Epithelial cell of prostate (primary cell): Measurements from ENCODE around the gene ADCY2.

Source experiments
- DNase-seq: peaks from one replicate; pipeline ENCODE4 v3.0.0-alpha.2; 2011; ENCODE audit warnings: low read depth, low spot score
- H3K27ac ChIP-seq: fragments of 450-650 bp; 2 replicates; pipeline ENCODE4 v1.5.1; 2017; ENCODE audit warnings: mild to moderate bottlenecking

ADCY2 gene

DNA sequence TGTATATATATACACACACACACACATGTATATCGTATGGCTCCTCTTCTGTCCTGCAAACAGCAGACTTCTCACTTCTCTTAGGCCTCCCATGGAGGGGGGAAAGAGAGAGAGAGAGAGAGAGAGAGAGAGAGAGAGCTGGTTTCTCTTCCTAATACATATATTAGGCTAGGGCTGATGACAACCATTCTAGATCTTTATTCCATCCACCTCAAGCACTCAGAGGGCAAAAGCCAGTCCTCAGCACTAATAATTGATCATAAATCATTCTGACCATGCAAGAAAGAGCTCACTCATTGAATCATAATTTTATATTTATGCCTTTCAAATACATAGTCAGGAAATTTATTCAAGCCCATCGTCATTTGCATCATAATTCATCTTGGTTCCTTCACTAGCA is 408.0 kb downstream of the ADCY2 start:
- H3K27ac ChIP-seq, result no peak overlapping the region
- DNase-seq, result no peak

- no peak for DNase-seq
Measured at GRCh38 chr5:7805379-7805778, 409.4 kb downstream of the ADCY2 start.

DNA sequence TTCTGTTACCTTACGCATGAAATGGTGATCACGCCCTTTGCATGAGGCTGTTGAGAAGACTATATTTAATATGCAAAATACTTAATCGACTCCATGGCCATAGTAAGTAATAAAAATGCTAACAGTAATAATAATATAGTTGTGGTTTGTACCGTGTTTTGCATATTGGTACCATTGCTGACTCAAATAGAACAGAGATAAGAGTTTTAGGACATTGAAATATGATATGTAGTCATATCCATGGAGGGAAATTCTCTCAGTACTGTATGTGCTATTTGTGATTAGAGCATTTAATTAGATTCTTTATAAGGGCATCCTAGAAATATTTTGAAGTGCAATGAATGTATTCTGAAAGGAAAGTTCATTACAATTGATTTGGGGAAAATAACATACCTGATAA is 413.1 kb downstream of the ADCY2 start:
- no peak for DNase-seq
- no peak overlapping the region for H3K27ac ChIP-seq

More at GRCh38 chr5:7805379-7805778, 409.4 kb downstream of the ADCY2 start:
- no peak overlapping the region for H3K27ac ChIP-seq

DNA sequence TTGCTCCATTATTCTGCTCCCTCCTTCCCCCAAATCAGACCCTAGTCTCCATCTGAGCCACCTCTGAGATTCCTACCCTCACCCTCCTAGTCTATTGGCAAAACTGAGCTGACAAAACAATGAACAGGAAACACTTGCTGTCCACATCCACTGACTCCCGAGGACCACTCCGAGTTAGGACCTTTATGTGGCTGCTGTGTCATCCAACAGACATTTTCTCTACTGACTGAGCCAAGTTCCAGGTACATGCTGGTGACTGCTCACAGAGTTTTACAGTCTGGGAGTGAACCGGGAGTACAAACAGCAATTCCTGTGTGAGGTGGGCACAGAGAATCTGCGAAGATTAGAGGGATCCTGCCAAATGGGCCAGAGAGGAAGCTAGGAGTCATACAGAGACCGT is 415.8 kb downstream of the ADCY2 start:
- no peak overlapping the region for H3K27ac ChIP-seq
- no peak for DNase-seq

- DNase-seq, result no peak
- H3K27ac ChIP-seq, result no peak overlapping the region
Measured at GRCh38 chr5:7813007-7813406, 417.1 kb downstream of the ADCY2 start.

GRCh38 chr5:7813576-7813975 is 417.6 kb downstream of the ADCY2 start:
- no peak for DNase-seq
- H3K27ac ChIP-seq, result no peak overlapping the region

DNA sequence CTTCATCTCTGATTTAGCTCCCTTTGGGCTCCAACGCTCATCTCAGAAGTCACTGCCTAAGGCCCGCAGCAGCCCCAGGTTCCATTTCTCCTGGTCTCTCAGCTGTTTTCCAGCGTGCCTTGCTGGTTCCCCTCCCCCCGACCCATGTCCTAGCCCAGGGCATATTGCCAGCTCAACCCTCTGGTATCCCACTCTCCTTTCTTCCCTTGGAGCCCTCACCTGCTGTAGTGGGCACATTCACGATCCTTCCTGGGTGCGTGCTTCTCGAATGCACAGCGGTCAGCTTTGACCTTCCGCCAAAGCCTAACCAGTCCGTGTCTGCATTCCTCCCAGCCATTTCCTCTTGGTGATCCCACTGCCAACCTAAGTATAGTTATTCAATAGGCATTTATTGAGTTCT is 418.9 kb downstream of the ADCY2 start:
- no peak overlapping the region for H3K27ac ChIP-seq
- no peak for DNase-seq

DNA sequence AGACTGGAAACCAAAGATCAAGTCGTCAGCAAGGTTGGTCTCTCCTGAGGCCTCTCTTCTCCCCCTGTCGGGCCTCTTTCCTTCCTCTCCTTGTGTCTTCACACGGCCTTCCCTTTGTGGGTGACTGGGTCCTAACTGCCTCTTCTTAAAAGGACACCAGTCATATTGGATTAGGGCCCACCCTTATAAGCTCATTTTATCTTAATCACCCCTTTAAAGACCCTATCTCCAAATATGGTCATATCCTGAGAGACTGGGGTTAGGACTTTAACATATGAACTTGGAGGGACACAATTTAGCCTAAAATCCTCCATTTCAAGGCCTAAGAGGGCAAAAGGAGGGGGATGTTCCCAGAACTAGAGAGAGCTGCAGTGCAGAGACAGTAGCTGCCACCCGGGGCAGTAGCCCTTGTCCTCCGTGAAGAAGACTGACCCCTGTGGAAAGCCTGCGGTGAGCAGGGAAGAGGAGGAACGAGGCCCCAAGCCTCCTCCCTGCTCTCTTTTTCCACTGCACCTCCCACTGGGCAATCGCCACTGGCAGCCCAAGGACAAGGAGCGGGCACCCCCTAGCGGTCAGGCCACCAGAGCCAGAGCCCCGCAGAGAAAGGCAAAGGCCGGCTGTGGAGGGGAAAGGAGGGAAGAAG is 420.1 kb downstream of the ADCY2 start:
- H3K27ac ChIP-seq, result no peak overlapping the region
- DNase-seq, result no peak

DNA sequence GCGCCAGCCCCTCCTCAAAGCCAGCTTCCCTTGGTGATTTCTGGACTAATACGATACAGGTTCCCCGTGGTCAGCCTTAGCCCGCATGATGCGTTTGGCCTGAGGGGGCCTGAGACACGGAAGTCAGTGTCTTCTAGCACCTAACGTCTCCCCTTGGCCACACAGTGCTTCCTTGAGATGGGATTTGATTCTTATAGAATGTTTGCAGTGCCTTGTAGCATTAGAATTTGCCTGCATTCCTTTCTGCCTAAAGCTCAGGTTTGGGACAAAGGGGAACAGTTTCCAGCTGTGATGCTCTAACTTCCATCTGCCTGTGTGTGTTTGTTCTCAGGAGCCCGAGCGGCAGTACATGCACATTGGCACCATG is 420.6 kb downstream of the ADCY2 start:
- no peak for DNase-seq
- H3K27ac ChIP-seq, result no peak overlapping the region

DNA sequence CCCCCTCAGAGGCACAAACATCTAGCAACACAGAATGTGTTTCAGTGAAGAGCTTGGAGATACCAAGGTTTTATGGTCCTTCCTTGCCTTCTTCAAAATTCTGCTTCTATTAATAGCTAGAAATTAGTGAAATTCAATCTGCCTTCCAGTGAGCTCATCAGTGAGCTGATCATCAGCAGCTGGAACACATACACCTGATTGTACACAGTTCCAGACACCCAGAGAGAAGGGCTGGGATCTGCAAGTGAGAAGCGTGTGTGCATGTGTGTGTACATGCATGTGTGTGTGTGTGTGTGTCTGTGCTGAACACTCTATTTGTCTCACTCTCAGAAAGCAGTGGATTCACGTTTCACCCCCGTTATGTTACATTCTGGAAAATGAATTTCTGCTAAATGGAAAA is 426.5 kb downstream of the ADCY2 start:
- DNase-seq, result no peak
- H3K27ac ChIP-seq, result no peak overlapping the region

- no peak for DNase-seq
- no peak overlapping the region for H3K27ac ChIP-seq
Measured at GRCh38 chr5:7823594-7823993, 427.7 kb downstream of the ADCY2 start.

DNA sequence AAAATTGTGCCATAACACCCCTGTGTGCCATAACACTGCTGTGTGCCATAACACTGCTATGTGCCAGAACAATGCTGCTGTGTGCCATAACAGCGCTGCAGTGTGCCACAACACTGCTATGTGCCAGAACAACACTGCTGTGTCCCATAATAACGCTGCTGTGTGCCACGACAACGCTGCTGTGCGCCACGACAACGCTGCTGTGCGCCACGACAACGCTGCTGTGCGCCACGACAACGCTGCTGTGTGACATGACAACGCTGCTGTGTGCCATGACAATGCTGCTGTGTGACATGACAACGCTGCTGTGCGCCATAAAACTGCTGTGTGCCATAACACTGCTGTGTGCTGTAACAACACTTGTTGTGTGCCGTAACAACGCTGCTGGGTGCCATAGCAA is 429.1 kb downstream of the ADCY2 start:
- H3K27ac ChIP-seq, result no peak overlapping the region
- no peak for DNase-seq

DNA sequence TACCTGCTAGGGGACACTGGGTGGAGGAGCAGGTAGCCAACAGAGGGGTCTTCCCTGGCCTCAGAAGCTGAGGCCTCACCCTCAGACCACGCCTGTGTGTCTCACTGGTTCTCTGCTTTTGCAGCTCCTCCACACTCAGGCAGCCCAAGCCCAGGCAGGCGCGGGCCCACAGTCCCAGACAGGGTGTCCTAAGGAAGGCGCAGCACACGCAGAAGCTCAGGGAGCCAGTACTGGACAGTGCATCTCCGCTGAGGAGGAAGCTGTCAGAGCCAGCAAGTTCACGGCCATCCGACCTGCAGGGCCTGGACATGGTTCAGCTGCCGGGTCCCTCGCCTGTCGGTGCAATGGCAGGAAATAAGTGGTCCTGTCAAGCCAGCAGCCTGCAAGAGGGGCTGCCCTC is 429.7 kb downstream of the ADCY2 start:
- no peak for DNase-seq
- H3K27ac ChIP-seq, result no peak overlapping the region

GRCh38 chr5:7827610-7828009 is 431.7 kb downstream of the ADCY2 start:
- no peak for DNase-seq
- no peak overlapping the region for H3K27ac ChIP-seq

DNA sequence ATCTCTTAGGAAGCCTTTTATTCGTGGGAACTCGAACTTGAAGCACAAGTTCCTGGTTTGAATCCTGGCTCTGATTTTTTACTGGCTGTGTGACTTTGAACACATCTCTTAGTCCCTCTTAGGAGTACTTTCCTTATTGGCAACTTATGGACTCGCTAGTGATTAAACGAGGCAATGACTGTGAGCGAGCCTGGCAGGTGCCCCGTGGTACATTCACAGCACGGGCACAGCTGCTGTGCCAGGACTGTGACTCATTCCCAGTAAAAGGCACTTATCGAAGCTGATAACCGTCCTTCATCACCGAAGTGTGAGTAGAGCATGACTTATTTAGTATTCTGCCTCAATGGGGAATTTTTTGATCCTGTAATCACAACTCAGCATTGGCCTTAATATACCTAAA is 432.3 kb downstream of the ADCY2 start:
- DNase-seq, result no peak
- no peak overlapping the region for H3K27ac ChIP-seq

DNA sequence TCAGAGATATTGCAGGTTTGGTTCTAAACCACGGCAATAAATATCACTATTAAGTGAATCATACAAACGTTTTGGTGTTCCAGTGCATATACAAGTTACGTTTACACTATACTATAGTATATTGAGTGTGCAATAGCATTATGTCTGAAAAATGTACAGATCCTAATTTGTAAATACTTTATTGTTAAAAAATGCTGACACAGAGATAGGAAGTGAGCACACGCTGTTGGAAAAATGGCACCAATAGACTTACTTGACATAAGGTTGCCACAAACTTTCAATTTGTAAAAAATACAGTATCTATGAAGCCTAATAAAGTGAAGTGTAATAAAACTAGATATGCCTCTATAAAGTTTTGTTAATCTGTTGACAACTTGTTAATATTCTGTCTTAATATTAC is 439.0 kb downstream of the ADCY2 start:
- no peak for DNase-seq
- no peak overlapping the region for H3K27ac ChIP-seq

DNA sequence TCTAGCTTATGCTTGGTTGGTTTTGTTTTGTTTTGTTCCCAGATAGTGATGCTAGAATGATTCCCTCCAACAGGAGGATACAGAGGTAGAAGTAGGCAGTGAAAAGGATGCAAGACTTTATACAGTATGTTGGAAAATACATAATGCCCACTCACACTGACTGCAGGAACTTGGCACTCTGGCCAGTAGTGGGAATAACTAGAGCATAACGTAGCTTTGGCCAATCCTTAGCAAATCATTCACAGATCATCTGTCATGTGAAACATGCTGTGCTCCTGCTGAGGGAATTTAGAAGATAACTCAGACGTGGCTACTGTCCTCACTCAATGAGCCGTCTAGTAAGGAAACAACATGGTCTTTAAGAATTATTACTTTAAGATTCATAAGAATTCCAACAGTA is 441.5 kb downstream of the ADCY2 start:
- H3K27ac ChIP-seq, result no peak overlapping the region
- no peak for DNase-seq

DNA sequence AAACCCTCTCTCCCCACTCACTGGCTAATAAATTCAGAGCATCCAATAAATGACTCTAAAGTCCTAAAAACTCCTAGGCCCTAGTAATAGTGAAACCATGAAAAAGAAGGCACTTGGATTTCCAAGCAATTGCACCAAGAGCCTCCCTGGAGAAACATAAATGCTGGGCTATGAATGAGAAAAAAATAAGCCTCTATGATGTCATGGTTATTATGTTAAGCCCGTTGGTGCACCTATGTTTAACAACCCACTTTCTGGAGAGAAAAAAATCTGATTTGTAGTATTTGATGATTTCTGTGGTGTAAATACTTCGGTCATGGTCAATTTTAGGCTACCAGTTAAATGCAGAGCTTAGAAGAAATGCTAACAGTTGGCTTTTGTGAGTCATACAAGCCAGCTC is 446.6 kb downstream of the ADCY2 start:
- DNase-seq, result no peak
- no peak overlapping the region for H3K27ac ChIP-seq

GRCh38 chr5:7844901-7845300 is 449.0 kb downstream of the ADCY2 start:
- DNase-seq, result no peak
- H3K27ac ChIP-seq, result no peak overlapping the region

- DNase-seq, result no peak
- no peak overlapping the region for H3K27ac ChIP-seq
Measured at GRCh38 chr5:7845557-7845956, 449.6 kb downstream of the ADCY2 start.

DNA sequence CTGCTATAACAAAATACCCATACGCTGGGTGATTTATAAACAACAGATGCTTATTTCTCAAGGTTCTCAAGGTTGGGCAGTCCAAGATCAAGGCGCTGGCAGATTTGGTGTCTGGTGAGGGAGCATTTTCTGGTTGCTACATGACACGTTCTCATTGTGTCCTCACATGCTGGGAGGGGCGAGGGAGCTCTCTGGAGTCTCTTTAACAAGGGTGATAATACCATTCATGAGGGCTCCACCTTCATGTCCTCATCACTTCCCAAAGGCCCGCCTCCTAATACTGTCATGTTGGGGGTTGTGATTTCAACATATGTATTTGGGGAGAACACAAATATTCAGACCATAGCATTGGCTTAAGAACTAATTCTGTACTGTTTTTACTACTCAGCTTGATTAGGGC is 450.4 kb downstream of the ADCY2 start:
- no peak overlapping the region for H3K27ac ChIP-seq

GRCh38 chr5:7848296-7848695 is 452.4 kb downstream of the ADCY2 start:
- H3K27ac ChIP-seq, result no peak overlapping the region
- no peak for DNase-seq

More for the DNA sequence above, 450.4 kb downstream of the ADCY2 start:
- no peak for DNase-seq
